Activated naive CD8-positive, alpha-beta T cell (primary cell): ENCODE measurements around the gene KCNJ3.

Experiments used
- H3K27ac Mint-ChIP-seq: one replicate; pipeline ENCODE4 v1.8.0; 2021; ENCODE audit warnings: mixed read lengths
- H3K27me3 Mint-ChIP-seq: one replicate; pipeline ENCODE4 v1.8.0; 2021; ENCODE audit warnings: mixed read lengths
- H3K36me3 Mint-ChIP-seq: one replicate; pipeline ENCODE4 v1.8.0; 2021; ENCODE audit warnings: mixed read lengths
- H3K4me1 Mint-ChIP-seq: one replicate; pipeline ENCODE4 v1.8.0; 2021; ENCODE audit warnings: low read depth, mixed read lengths
- H3K4me3 Mint-ChIP-seq: one replicate; pipeline ENCODE4 v1.8.0; 2021; ENCODE audit warnings: mild to moderate bottlenecking, mixed read lengths
- H3K9me3 Mint-ChIP-seq: one replicate; pipeline ENCODE4 v1.8.0; 2021; ENCODE audit warnings: low read depth, mixed read lengths

Gene KCNJ3

DNA sequence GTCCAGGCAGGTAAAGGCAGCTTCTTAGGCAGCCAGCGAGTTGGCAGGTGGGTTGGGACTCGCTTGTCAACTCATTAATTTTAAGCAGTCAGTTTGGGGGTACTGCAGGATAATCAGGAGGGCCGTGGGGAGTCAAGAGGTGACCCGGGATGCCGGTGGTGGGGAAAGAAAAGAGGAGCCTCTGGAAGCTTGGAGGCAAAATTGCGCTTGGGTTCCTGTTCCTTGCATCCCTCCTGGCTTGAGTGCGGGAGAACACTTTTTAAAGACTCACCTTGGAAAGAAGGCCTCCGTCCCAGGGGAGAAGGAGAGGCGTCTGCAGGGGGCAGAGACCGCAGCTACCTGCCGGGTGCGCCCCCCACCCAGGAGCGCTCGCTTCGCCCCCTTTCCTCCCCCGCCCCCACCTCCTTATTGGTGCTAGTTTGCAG lies at the start of gene KCNJ3:
Gene KCNJ3 (plus strand): TSS at position 400 of the 425 bp plus-strand sequence. CDS start 81 bp downstream, outside the sequence.
- H3K4me1 Mint-ChIP-seq, result peaks cover 2% of the 10 kb centered on the region
- no peaks in the 10 kb centered on the region for H3K36me3 Mint-ChIP-seq
- no peaks in the 10 kb centered on the region for H3K9me3 Mint-ChIP-seq
- no peak within 1 kb of the TSS for H3K27ac Mint-ChIP-seq
- peak within 1 kb of the TSS; percentile 21 for H3K4me3 Mint-ChIP-seq
- peaks cover 15% of the 10 kb centered on the region for H3K27me3 Mint-ChIP-seq

DNA sequence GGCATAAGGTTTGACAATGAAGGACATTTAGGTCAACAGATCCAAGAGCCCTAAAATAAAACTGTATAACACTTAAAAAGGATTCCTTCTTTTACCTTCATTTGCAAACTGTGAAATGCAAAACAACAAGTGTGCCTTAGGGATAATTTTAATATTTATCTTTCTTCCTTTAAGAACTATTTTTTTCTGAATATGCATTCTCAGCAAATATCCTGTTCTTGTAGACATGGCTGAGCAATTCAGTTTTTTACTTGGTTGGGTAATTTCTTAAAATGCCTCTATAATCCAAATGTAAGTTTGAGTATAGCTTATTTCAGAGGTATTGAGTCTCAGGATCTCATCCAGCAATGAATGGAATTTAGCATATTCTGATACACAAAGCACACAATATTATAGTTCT lies 43.0 kb upstream of the KCNJ3 start:
- no peak overlapping the region for H3K27ac Mint-ChIP-seq
- H3K36me3 Mint-ChIP-seq, result no peaks in the 10 kb centered on the region
- H3K27me3 Mint-ChIP-seq, result no peaks in the 10 kb centered on the region
- no peaks in the 10 kb centered on the region for H3K9me3 Mint-ChIP-seq
- no peaks in the 10 kb centered on the region for H3K4me1 Mint-ChIP-seq
- H3K4me3 Mint-ChIP-seq, result no peak overlapping the region

DNA sequence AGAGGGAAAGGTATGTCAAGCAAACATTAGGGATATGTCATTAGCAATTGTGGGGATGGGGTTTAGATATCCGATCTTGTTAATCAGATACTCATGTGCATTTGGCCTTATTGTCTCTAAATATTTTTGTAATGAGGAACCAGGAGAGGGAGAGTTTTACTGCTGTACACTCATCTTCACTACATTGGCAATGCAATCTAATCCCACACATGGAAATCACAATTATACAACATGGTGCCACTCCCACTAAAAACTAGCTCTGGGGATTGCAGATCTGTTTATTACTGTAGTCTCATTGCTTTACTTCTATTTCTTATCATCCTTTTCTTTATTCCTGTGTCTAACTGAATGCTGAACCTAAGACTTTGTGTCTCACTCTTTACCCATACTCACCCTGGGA lies 39.6 kb upstream of the KCNJ3 start:
- H3K27me3 Mint-ChIP-seq, result no peaks in the 10 kb centered on the region
- no peaks in the 10 kb centered on the region for H3K36me3 Mint-ChIP-seq
- H3K27ac Mint-ChIP-seq, result no peak overlapping the region
- H3K9me3 Mint-ChIP-seq, result peaks cover 5% of the 10 kb centered on the region
- no peak overlapping the region for H3K4me3 Mint-ChIP-seq
- H3K4me1 Mint-ChIP-seq, result no peaks in the 10 kb centered on the region

DNA sequence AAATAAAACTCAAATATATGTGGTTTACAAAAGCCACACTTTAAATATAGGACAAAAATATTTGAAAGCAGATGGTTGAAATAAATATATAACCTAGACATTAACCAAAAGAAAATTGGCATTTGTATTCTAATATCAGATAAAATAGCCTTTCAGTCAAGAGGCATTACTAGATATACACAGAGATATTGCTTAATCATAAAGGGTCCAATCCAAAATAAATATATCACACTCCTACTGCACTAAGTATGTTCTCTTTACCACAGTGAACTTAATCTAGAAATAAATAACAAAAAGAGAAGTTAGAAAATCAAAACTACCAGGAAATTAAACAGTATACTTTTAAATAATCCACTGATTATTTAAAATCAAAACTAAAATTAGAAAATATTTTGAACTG lies 34.2 kb upstream of the KCNJ3 start:
- H3K27ac Mint-ChIP-seq, result no peak overlapping the region
- H3K4me3 Mint-ChIP-seq, result no peak overlapping the region
- H3K27me3 Mint-ChIP-seq, result no peaks in the 10 kb centered on the region
- H3K36me3 Mint-ChIP-seq, result no peaks in the 10 kb centered on the region
- peaks cover 5% of the 10 kb centered on the region for H3K9me3 Mint-ChIP-seq
- no peaks in the 10 kb centered on the region for H3K4me1 Mint-ChIP-seq

DNA sequence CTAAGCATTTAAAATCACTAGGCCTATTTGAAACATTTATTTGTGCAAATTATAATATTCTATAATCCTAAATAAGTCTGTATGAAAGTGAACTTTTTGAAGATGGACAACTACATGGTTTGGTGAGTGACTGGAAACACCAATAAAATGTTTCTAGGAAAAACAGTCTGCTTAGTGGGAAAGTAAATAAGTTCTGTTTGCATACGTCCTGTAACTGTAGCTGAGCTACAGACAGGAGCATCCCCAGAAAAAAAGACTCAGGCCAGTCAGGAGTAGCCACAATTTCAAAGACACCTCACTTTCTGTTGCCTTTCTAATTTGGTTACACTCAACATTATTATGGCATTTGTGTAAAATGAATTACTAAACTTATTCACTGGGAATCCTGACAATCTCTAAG lies 28.4 kb upstream of the KCNJ3 start:
- no peak overlapping the region for H3K4me3 Mint-ChIP-seq
- H3K27ac Mint-ChIP-seq, result no peak overlapping the region
- H3K36me3 Mint-ChIP-seq, result no peaks in the 10 kb centered on the region
- no peaks in the 10 kb centered on the region for H3K4me1 Mint-ChIP-seq
- H3K9me3 Mint-ChIP-seq, result no peaks in the 10 kb centered on the region
- no peaks in the 10 kb centered on the region for H3K27me3 Mint-ChIP-seq

DNA sequence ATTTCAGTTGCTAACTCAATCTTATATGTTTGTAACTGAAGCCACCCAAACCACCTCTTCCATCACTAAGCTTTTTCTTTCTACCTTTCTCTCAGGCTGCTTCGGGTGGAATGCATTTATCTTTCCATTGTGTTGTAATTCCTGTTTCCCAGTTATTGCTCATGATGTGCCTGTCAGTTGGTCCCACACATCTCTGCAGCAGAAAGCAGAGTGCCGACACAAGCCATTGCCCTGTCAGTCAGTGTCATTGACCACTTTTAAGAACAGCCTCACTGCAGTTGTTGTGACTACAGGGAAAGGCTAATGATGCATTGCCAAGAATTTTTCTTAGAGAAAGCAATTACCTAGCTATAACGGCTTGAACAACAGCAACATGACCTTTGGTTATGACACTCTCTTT lies 24.8 kb upstream of the KCNJ3 start:
- Mint-ChIP-seq H3K27me3 (no peaks in the 10 kb centered on the region), H3K4me1 (no peaks in the 10 kb centered on the region)

DNA sequence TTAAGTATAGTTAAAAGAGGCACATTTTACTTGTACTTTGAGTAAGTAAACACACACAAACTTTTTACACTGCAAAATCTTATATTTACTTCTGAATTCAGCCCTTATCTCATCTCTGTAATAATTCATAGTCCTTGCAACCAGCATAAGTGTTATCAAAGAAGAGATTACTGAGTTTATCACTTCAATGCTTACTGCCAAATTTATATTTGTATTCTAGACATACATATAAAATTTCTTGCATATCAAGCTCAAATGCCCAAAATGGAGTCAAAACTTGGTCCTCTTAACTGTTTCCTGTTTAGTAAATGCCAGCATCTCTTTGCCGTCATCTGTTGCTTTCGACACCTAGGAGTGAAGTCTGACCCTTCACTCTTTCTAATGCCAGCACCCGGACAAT lies 21.1 kb upstream of the KCNJ3 start:
- Mint-ChIP-seq H3K36me3 (no peaks in the 10 kb centered on the region), H3K27me3 (no peaks in the 10 kb centered on the region), H3K9me3 (no peaks in the 10 kb centered on the region), H3K4me1 (no peaks in the 10 kb centered on the region), H3K27ac (no peak overlapping the region), H3K4me3 (no peak overlapping the region)

More for the DNA sequence above, 24.8 kb upstream of the KCNJ3 start:
- no peaks in the 10 kb centered on the region for H3K9me3 Mint-ChIP-seq
- no peaks in the 10 kb centered on the region for H3K36me3 Mint-ChIP-seq
- H3K27ac Mint-ChIP-seq, result no peak overlapping the region
- H3K4me3 Mint-ChIP-seq, result no peak overlapping the region

GRCh38 chr2:154681741-154682140 lies 16.8 kb upstream of the KCNJ3 start:
- Mint-ChIP-seq H3K4me3 (no peak overlapping the region), H3K27me3 (no peaks in the 10 kb centered on the region), H3K36me3 (no peaks in the 10 kb centered on the region), H3K9me3 (no peaks in the 10 kb centered on the region), H3K27ac (no peak overlapping the region), H3K4me1 (no peaks in the 10 kb centered on the region)

GRCh38 chr2:154686162-154686561 lies 12.3 kb upstream of the KCNJ3 start:
- no peaks in the 10 kb centered on the region for H3K36me3 Mint-ChIP-seq
- H3K27me3 Mint-ChIP-seq, result peaks cover under 1% of the 10 kb centered on the region
- H3K9me3 Mint-ChIP-seq, result no peaks in the 10 kb centered on the region
- H3K4me1 Mint-ChIP-seq, result no peaks in the 10 kb centered on the region
- H3K27ac Mint-ChIP-seq, result no peak overlapping the region
- no peak overlapping the region for H3K4me3 Mint-ChIP-seq

- H3K9me3 Mint-ChIP-seq, result no peaks in the 10 kb centered on the region
- H3K27ac Mint-ChIP-seq, result no peak overlapping the region
- no peaks in the 10 kb centered on the region for H3K4me1 Mint-ChIP-seq
- H3K36me3 Mint-ChIP-seq, result no peaks in the 10 kb centered on the region
- H3K4me3 Mint-ChIP-seq, result no peak overlapping the region
- H3K27me3 Mint-ChIP-seq, result peaks cover 1% of the 10 kb centered on the region
Observed at GRCh38 chr2:154688373-154688772, 10.1 kb upstream of the KCNJ3 start.

DNA sequence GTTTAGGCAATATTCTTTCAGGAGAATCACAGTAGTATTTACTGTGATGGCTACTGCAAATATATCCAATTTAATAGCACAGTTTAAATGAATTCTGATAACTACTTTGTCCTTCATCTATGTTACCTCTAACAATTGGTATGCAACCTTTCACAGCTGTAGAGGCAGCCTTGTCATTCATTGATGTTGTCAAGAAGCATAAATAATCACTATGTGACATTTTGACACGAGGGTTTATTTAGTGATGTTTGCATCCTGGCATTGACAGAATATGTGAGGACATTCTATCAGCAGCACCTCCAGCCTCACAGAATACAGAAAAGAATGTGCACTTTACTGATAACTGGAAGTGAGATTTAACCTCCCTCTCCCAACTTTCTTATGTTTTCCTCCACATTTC lies 9.3 kb upstream of the KCNJ3 start:
- Mint-ChIP-seq H3K4me1 (no peaks in the 10 kb centered on the region), H3K36me3 (no peaks in the 10 kb centered on the region), H3K4me3 (no peak overlapping the region), H3K27ac (no peak overlapping the region), H3K27me3 (peaks cover 1% of the 10 kb centered on the region), H3K9me3 (no peaks in the 10 kb centered on the region)

- H3K27me3 Mint-ChIP-seq, result peaks cover 6% of the 10 kb centered on the region
- no peak overlapping the region for H3K4me3 Mint-ChIP-seq
- no peak overlapping the region for H3K27ac Mint-ChIP-seq
- H3K36me3 Mint-ChIP-seq, result no peaks in the 10 kb centered on the region
- peaks cover 2% of the 10 kb centered on the region for H3K4me1 Mint-ChIP-seq
- H3K9me3 Mint-ChIP-seq, result no peaks in the 10 kb centered on the region
Observed at GRCh38 chr2:154692927-154693326, 5.6 kb upstream of the KCNJ3 start.

DNA sequence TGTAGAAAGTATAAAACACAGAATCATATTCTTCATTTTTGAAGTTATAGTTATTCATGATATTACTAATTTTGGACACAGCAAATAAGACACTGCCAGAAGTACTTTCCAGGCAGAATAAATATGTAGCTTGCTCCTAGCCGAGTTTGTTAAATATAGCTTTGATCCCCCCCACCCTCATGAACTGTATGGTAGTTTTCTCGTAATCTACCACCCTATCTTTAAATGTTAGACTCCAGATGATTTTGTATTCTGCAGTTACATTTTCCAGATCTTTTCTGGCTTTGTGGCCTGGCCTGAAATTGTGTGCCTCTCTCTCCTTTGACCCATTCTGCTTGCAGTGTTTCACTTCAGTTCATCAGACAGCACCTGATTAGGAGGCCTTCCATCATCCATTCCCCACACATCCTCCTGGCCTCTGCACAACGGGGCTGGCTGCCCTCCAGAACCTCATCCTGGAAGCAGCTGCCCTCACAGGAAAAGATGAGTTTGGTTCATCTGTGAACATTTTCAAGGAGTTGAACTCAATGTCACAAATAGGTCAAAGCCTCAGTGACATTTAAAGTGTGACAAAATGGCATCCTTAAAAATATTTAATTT lies 4.7 kb upstream of the KCNJ3 start:
- peaks cover 2% of the 10 kb centered on the region for H3K4me1 Mint-ChIP-seq
- peaks cover 6% of the 10 kb centered on the region for H3K27me3 Mint-ChIP-seq

GRCh38 chr2:154694881-154695280 lies 3.6 kb upstream of the KCNJ3 start:
- Mint-ChIP-seq H3K27ac (no peak overlapping the region), H3K4me1 (peaks cover 2% of the 10 kb centered on the region), H3K9me3 (no peaks in the 10 kb centered on the region), H3K4me3 (no peak overlapping the region), H3K27me3 (peaks cover 14% of the 10 kb centered on the region), H3K36me3 (no peaks in the 10 kb centered on the region)

More for the DNA sequence above, 4.7 kb upstream of the KCNJ3 start:
- no peaks in the 10 kb centered on the region for H3K36me3 Mint-ChIP-seq
- H3K9me3 Mint-ChIP-seq, result no peaks in the 10 kb centered on the region
- H3K27ac Mint-ChIP-seq, result no peak overlapping the region
- H3K4me3 Mint-ChIP-seq, result no peak overlapping the region

GRCh38 chr2:154696369-154696768 lies 2.1 kb upstream of the KCNJ3 start:
- Mint-ChIP-seq H3K27ac (no peak overlapping the region), H3K27me3 (peaks cover 15% of the 10 kb centered on the region), H3K4me3 (no peak overlapping the region), H3K36me3 (no peaks in the 10 kb centered on the region), H3K9me3 (no peaks in the 10 kb centered on the region), H3K4me1 (peaks cover 2% of the 10 kb centered on the region)

DNA sequence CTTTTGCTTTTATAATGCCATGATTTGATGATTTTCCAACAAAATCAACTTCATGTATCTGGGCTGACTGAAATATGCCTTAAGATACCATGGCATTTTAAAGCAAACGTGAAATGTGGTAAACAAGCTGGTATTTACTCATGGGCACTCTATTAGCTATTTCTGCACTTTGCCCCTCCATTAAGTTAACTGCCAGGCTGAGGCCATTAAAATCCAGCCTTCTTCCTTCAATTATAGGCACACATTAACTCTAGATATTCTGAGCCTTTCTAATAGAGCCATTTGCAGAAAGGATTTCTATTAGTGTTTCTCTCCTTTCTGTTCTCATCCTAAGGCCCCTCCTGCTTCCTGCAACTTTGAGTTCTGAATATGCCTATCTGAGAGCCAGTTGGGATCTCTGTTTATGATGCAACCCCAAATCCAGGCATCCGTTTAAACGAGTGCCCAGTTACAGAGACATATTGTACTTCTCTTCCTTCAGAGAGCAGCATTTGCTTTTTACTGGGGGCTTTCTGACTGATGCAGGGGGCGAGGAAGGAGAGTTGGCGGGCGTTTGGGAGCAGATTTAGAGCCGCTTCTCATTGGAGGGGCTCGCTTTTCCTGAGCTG lies 1.6 kb upstream of the KCNJ3 start:
- Mint-ChIP-seq H3K9me3 (no peaks in the 10 kb centered on the region), H3K4me3 (peak overlapping the region; percentile 28), H3K27ac (no peak overlapping the region), H3K4me1 (peaks cover 2% of the 10 kb centered on the region), H3K36me3 (no peaks in the 10 kb centered on the region), H3K27me3 (peaks cover 15% of the 10 kb centered on the region)
